Adrenal gland (tissue), 5 donors: ENCODE measurements around the gene CCR3.

ENCODE experiments used
- POLR2A ChIP-seq, 2 donors: fragments of 450-650 bp; IDR thresholded peaks; one replicate each; pipeline ENCODE4 v1.6.1; 2017; ENCODE audit warnings: antibody characterized with exemption in 2 of 2, mild to moderate bottlenecking in 2 of 2, moderate library complexity in 1 of 2
- TF ChIP-seq, protein P1 (sequence below), 6 experiments: fragments of 450-650 bp in 4 of 6; fragments of 200-600 bp in 2 of 6; sonication (generic) in 1 of 6; IDR thresholded peaks; 1 replicate in 5 of 6; 2 replicates in 1 of 6; pipeline versions ENCODE4 v1.5.1 to v1.8.0; 2016 to 2021; ENCODE audit warnings: antibody characterized with exemption in 6 of 6, mild to moderate bottlenecking in 2 of 6, moderate library complexity in 1 of 6
- donor health status: DM: no; HTN: no; CAD: no.

- no peak for TF ChIP-seq POLR2A (IDR thresholded peaks at IDR 0.05)
- TF ChIP-seq, protein P1, sequence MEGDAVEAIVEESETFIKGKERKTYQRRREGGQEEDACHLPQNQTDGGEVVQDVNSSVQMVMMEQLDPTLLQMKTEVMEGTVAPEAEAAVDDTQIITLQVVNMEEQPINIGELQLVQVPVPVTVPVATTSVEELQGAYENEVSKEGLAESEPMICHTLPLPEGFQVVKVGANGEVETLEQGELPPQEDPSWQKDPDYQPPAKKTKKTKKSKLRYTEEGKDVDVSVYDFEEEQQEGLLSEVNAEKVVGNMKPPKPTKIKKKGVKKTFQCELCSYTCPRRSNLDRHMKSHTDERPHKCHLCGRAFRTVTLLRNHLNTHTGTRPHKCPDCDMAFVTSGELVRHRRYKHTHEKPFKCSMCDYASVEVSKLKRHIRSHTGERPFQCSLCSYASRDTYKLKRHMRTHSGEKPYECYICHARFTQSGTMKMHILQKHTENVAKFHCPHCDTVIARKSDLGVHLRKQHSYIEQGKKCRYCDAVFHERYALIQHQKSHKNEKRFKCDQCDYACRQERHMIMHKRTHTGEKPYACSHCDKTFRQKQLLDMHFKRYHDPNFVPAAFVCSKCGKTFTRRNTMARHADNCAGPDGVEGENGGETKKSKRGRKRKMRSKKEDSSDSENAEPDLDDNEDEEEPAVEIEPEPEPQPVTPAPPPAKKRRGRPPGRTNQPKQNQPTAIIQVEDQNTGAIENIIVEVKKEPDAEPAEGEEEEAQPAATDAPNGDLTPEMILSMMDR (IDR thresholded peaks at IDR 0.05), result no peak
Observed at GRCh38 chr3:46286947-46287565, 44.8 kb downstream of the CCR3 start.
